ENCODE results near the gene KIAA0040. TPM values are rescaled to one million over a fixed set of nuclear protein-coding genes. Genes with fewer than 3 reads are reported as not detected.

KIAA0040 gene
- total and polyA plus RNA-seq, 4 donors: 4.6 to 12.0 (median 5.7) TPM

- peaks cover 0 to 35% (median 24%) of the 10 kb centered on the region in 4 donors for H3K4me1 ChIP-seq (ENCODE audit: control insufficient read depth in 4 of 4, insufficient read depth in 4 of 4, low read length in 3 of 4)
- H3K36me3 ChIP-seq (ENCODE audit: control insufficient read depth in 4 of 4, insufficient read depth in 3 of 4, low read depth in 1 of 4, low read length in 3 of 4): no peaks in the 10 kb centered on the region
- H3K27me3 ChIP-seq (ENCODE audit: control insufficient read depth in 4 of 4, insufficient read depth in 4 of 4, low read length in 3 of 4): no peaks in the 10 kb centered on the region
- H3K9ac ChIP-seq (ENCODE audit: low read depth in 1 of 2, low read length in 2 of 2): peak overlapping the region; percentile 70 to 95
- peak overlapping the region; percentile 72 to 92 (median 88) for H3K4me3 ChIP-seq (ENCODE audit: low read depth in 1 of 3, low read length in 3 of 3)
- WGBS: 3% methylated on average over 7 of the region's 7 CpGs
- TF ChIP-seq NR2F2 (IDR thresholded peaks at IDR 0.05): no peak
- TF ChIP-seq REST (IDR thresholded peaks at IDR 0.05): no peak
- TF ChIP-seq ZBTB33 (IDR thresholded peaks at IDR 0.05): no peak
- TF ChIP-seq RXRA (IDR thresholded peaks at IDR 0.05): no peak
- no peak for TF ChIP-seq CTCF (IDR thresholded peaks at IDR 0.05; ENCODE audit: low read depth, low read length, missing input control)
- no peak for TF ChIP-seq RAD21 (IDR thresholded peaks at IDR 0.05)
- no peak for TF ChIP-seq JUND (IDR thresholded peaks at IDR 0.05)
- no peak for TF ChIP-seq FOXA1 (IDR thresholded peaks at IDR 0.05)
- no peak for TF ChIP-seq GABPA (IDR thresholded peaks at IDR 0.05 in 1 of 2, conservative IDR thresholded peaks at IDR 0.05 in 1 of 2)
- no peak for TF ChIP-seq EGR1 (IDR thresholded peaks at IDR 0.05; ENCODE audit: low read depth in 2 of 2)
- no peak for TF ChIP-seq HNF4G (IDR thresholded peaks at IDR 0.05)
- TF ChIP-seq SP1 (IDR thresholded peaks at IDR 0.05): no peak
- TF ChIP-seq YY1 (IDR thresholded peaks at IDR 0.05): no peak
- no peak for TF ChIP-seq TAF1 (conservative IDR thresholded peaks at IDR 0.05)
- TF ChIP-seq ATF3 (IDR thresholded peaks at IDR 0.05): no peak
- no peak for TF ChIP-seq FOXA2 (IDR thresholded peaks at IDR 0.05)
- TF ChIP-seq MAX (IDR thresholded peaks at IDR 0.05): no peak
- no peak for TF ChIP-seq HNF4A (conservative IDR thresholded peaks at IDR 0.05)
- no peaks in the 10 kb centered on the region for H3K9me3 ChIP-seq (ENCODE audit: control insufficient read depth in 4 of 4, low read length in 3 of 4)
- no peak for DNase-seq (ENCODE audit: low spot score)
- peak overlapping the region; percentile 79 to 91 for H3K27ac ChIP-seq (ENCODE audit: low read depth in 1 of 2, low read length in 2 of 2)
Measured at GRCh38 chr1:175191659-175192058, 917 bp downstream of the KIAA0040 start.
